Heart right ventricle (tissue), 16 donors: ENCODE measurements around the gene ZBTB7B. TPM values are rescaled to one million over a fixed set of nuclear protein-coding genes. Genes with fewer than 3 reads are reported as not detected.

ENCODE experiments used
- ATAC-seq, 8 donors: fragments of 200-7000 bp; cut with Tn5 transposase; one replicate each; pipeline ENCODE4 v1.9.1; 2020; ENCODE audit warnings: mild to moderate bottlenecking in 8 of 8, moderate library complexity in 8 of 8, moderate number of reproducible peaks in 1 of 8
- DNase-seq, 2 donors: peaks; one replicate each; pipeline ENCODE4 v3.0.0-alpha.2; 2020
- H3K27ac ChIP-seq, 10 donors: fragments of 200-600 bp; sonication (generic) in 2 of 10; one replicate each; pipeline versions ENCODE4 v1.5.0 to v1.8.0; 2020 to 2022; ENCODE audit warnings: mild to moderate bottlenecking in 3 of 10
- H3K27me3 ChIP-seq, 7 donors: fragments of 200-600 bp; one replicate each; pipeline ENCODE4 v1.8.0; 2021 to 2022; ENCODE audit warnings: mild to moderate bottlenecking in 2 of 7
- H3K36me3 ChIP-seq, 9 donors: fragments of 200-600 bp; sonication (generic) in 1 of 9; one replicate each; pipeline versions ENCODE4 v1.5.0 to v1.8.0; 2020 to 2022; ENCODE audit warnings: mild to moderate bottlenecking in 2 of 9
- H3K4me1 ChIP-seq, 9 donors: fragments of 200-600 bp; sonication (generic) in 1 of 9; one replicate each; pipeline versions ENCODE4 v1.5.0 to v1.8.0; 2020 to 2022; ENCODE audit warnings: mild to moderate bottlenecking in 4 of 9
- H3K4me3 ChIP-seq, 10 donors: fragments of 200-600 bp; sonication (generic) in 2 of 10; one replicate each; pipeline versions ENCODE4 v1.5.0 to v1.8.0; 2020 to 2022; ENCODE audit warnings: mild to moderate bottlenecking in 7 of 10, moderate library complexity in 2 of 10
- H3K9me3 ChIP-seq, 11 donors: fragments of 200-600 bp in 10 of 11; sonication (generic) in 2 of 11; one replicate each; pipeline versions ENCODE4 v1.5.0 to v1.8.0; 2013 to 2022; ENCODE audit warnings: mild to moderate bottlenecking in 2 of 11, control low read depth in 1 of 11, moderate library complexity in 1 of 11
- CTCF ChIP-seq, 9 donors: fragments of 200-600 bp; sonication (generic) in 2 of 9; IDR thresholded peaks; one replicate each; pipeline versions ENCODE4 v1.5.0 to v1.8.0; 2021 to 2022; ENCODE audit warnings: antibody characterized with exemption in 9 of 9, mild to moderate bottlenecking in 5 of 9, moderate library complexity in 1 of 9
- WGBS, 2 donors: extraction: QIAGEN DNeasy Blood & Tissue Kit; methylation state at CpG; one replicate each; pipeline ENCODE4 v1.1.7; 2013; ENCODE audit warnings: inconsistent platforms in 1 of 2; 5-methylcytosine and 5-hydroxymethylcytosine counted together
- intact Hi-C, 10 donors: fragments of 100-400 bp; cut with DNase I; formaldehyde crosslinking; loops; one replicate each; pipeline versions ENCODE4 v1.11.1 to v1.14.2; 2022
- polyA plus RNA-seq, 2 donors: library from polyadenylated mRNA; stranded (reverse); fragments of 200-250 nt; gene quantifications; one replicate each; pipeline ENCODE4 v1.2.3, GENCODE V29; 2013
- total RNA-seq, 10 donors: library from RNA; stranded (reverse); fragmentation: NEBNext Ultra II Directional in 3 of 10; extraction: Animal tissue kit (Norgen Biotek cat#: 25700) in 3 of 10; gene quantifications; one replicate each; pipeline versions ENCODE4 v1.2.1 to v1.2.4, GENCODE V29; 2021 to 2023
- donor health status: Arrhythmogenic right ventricular cardiomyopathy.
- donor health status: ischemic (EF 13 %, LVEDD 7.1; RV severe dilation, severe dysfunction).
- donor health status: healthy with polysubstance abuse.
- donor health status: DM: no; HTN: yes; CAD: no.
- donor health status: DM: no; HTN: no; CAD: no.
- donor health status: ischemic (EF 25% LVEDD 6.9; RV normal size, moderate dysfunction).
- donor health status: ischemic (EF 25% LVEDD 5.7; RV mildly dilated, moderate dysfunction).
- donor health status: healthy.
- donor health status: DM: yes; HTN: yes; CAD: no.
- donor health status: Ischemic cardiomyopathy.
- donor health status: ischemic (EF 35%, LVEDD 5.7; RV mildly dilated, moderate dysfunction).
- donor health status: nonischemic (EF 11% LVEDD 7.7; RV severe dilation, severe dysfunction).
- donor health status: DM: yes; HTN: yes; CAD: no.
- donor health status: PGD.
- donor health status: ischemic (EF 29% LVEDD 5.4; RV normal size, mild dysfunction).
- donor health status: nonischemic (EF 23%, LVEDD 6.1; RV moderate dilation, normal function).

Gene ZBTB7B
- total and polyA plus RNA-seq, 12 donors, result 25.7 to 54.7 (median 37.9) TPM

GRCh38 chr1:155014709-155015508, 12.3 kb downstream of the ZBTB7B start:
- intact Hi-C loops, result loop anchor here in 6 of 10 donors (5.0 to 10.0 kb wide), 6 partner anchors 37 to 60 kb away; partner anchors contain the start of genes PBXIP1 (in 2 of the 6), ADAM15 (in 1 of the 6), CKS1B (in 1 of the 6) and PYGO2 (in 1 of the 6)
- DNase-seq (no peak), ATAC-seq (no peak)
- H3K36me3 ChIP-seq, result peaks cover 0 to 35% (median 9%) of the 10 kb centered on the region in 9 donors
- H3K4me1 ChIP-seq, result peaks cover 12 to 77% (median 42%) of the 10 kb centered on the region in 9 donors
- H3K27ac ChIP-seq, result peak overlapping the region in 1 of 10 donors; percentile 40
- H3K9me3 ChIP-seq, result no peaks in the 10 kb centered on the region
- no peak overlapping the region for H3K4me3 ChIP-seq
- 93 to 96% methylated on average over 31 of the region's 31 CpGs for whole genome bisulfite sequencing, 2 donors
- H3K27me3 ChIP-seq, result no peaks in the 10 kb centered on the region
- no peak for TF ChIP-seq CTCF (IDR thresholded peaks at IDR 0.05)

- no peak for TF ChIP-seq CTCF (IDR thresholded peaks at IDR 0.05)
- WGBS, 2 donors, result 88 to 89% methylated on average over 16 of the region's 16 CpGs
- peaks cover 12 to 70% (median 41%) of the 10 kb centered on the region in 9 donors for H3K4me1 ChIP-seq
- no peak for DNase-seq
- peak overlapping the region in 3 of 10 donors; percentile 40 to 87 (median 83) for H3K27ac ChIP-seq
- H3K36me3 ChIP-seq, result peaks cover 0 to 35% (median 9%) of the 10 kb centered on the region in 9 donors
- intact Hi-C loops, result loop anchor here in 7 of 10 donors (2.0 to 10.0 kb wide), 7 partner anchors 37 to 61 kb away; partner anchors contain the start of genes PBXIP1 (in 2 of the 7), PYGO2 (in 2 of the 7), ADAM15 (in 1 of the 7) and CKS1B (in 1 of the 7)
- H3K4me3 ChIP-seq, result no peak overlapping the region
- no peaks in the 10 kb centered on the region for H3K9me3 ChIP-seq
- ATAC-seq, result no peak
- H3K27me3 ChIP-seq, result no peaks in the 10 kb centered on the region
Measured at GRCh38 chr1:155015527-155016230, 13.1 kb downstream of the ZBTB7B start.

- no peak for TF ChIP-seq CTCF (IDR thresholded peaks at IDR 0.05)
- no peak overlapping the region for H3K4me3 ChIP-seq
- peak overlapping the region; percentile 78 to 91 (median 85) for H3K27ac ChIP-seq
- H3K27me3 ChIP-seq, result no peaks in the 10 kb centered on the region
- no peaks in the 10 kb centered on the region for H3K9me3 ChIP-seq
- peaks cover 0 to 35% (median 9%) of the 10 kb centered on the region in 9 donors for H3K36me3 ChIP-seq
- WGBS, 2 donors, result 89 to 94% methylated on average over 26 of the region's 26 CpGs
- DNase-seq, result no peak
- intact Hi-C loops, result loop anchor here in 7 of 10 donors (2.0 to 10.0 kb wide), 7 partner anchors 36 to 62 kb away; partner anchors contain the start of genes PBXIP1 (in 2 of the 7), PYGO2 (in 2 of the 7), ADAM15 (in 1 of the 7) and CKS1B (in 1 of the 7)
- peak in 1 of 8 donors; percentile 6 for ATAC-seq
- peaks cover 12 to 63% (median 36%) of the 10 kb centered on the region in 9 donors for H3K4me1 ChIP-seq
Measured at GRCh38 chr1:155016231-155016831, 13.7 kb downstream of the ZBTB7B start.
